RKO (cell line): ENCODE measurements around the gene COL23A1.
A peak's percentile ranks its signal among the peaks of the same experiment; 100 is the strongest.

Experiments used
- DNase-seq: peaks from one replicate; pipeline ENCODE4 v3.0.0-alpha.2; 2016; ENCODE audit warnings: low spot score

Gene COL23A1

DNA sequence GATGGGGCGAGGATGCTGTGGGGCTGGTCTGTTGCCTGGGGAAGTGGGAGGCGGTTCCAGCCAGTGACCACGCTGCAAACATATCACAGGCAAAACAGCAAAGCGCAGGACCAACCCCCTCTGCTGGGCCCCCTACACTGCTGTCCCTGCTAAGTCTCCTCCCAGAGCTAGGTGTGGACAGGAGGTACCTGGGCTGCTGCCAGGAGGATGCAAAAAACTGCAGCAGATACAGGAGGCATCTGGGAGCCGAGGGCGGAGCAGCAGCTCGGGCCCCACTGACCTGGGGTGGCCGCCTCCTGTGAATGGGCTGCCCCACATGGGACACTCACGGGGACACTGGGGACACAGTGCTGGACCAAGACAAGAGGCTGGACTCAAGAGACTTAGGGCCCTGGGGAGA is 309.6 kb downstream of the COL23A1 start:
- DNase-seq = no peak

DNA sequence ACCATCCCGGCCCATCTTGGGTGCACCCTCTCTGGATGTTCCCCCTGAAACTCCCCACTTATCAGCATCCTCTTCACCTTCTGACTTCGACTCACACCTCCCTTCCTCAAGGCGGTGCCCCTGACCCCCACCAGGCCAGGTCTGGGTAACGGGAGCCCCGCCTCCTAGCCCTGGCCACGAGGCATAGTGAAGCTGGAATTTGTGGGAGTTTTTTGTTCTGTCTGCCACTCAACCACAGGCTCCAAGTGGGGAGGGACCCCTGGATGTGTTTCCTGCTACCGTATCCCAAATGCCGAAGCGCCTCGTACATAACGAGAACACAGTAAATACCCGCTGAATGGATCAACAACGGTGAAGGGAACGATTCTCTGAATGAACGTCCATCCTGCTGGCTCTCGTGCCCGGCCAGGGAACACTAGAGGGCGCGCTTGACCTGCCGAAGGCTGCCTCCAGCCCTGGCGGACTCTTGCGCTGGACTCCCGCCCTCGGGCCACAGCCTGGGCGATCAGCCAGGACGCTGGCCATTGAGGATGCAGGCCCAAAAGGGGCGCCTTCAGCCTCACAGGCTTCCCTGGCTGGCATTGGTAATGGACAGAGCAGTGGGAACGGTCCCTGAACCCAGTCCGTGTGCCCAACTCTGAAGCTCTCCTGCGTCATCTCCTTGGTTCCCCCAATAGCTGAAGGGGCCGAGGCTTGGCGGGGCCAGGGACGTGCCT is 310.3 kb downstream of the COL23A1 start:
- DNase-seq = peak; percentile 66

DNA sequence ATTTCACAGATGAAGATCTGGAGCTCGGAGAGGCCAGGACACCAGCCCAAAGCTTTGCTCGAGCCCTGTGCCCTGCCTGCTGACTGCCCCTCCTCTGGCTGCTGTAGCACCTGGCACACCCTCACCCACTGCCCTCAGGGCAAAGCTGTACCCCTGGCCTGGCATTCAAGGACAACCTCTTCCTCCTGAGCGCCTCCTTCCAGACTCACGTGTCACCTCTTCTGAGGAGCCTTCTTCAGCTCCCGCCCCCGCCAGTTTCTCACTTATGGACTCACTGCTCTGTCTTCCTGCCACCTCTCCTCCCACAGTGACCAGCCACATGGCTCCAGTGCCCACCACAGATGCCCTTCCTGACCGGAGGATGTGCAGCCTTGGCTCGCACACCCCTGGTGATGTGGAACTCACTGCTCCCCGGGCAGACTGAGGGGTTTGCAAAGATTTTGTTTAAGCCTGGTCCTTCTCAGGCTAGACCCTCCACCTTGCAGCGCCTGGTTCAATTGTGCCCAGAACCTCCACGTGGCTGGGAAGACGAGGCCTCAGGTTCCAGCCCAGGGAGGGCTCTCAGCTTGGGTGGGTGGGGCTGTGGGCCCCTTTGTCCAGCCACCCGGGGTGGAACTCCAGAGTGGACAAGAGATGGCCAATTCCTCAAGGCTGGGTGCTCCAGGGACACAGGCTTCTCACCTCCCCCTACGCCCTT is 311.0 kb downstream of the COL23A1 start:
- DNase-seq = no peak

DNA sequence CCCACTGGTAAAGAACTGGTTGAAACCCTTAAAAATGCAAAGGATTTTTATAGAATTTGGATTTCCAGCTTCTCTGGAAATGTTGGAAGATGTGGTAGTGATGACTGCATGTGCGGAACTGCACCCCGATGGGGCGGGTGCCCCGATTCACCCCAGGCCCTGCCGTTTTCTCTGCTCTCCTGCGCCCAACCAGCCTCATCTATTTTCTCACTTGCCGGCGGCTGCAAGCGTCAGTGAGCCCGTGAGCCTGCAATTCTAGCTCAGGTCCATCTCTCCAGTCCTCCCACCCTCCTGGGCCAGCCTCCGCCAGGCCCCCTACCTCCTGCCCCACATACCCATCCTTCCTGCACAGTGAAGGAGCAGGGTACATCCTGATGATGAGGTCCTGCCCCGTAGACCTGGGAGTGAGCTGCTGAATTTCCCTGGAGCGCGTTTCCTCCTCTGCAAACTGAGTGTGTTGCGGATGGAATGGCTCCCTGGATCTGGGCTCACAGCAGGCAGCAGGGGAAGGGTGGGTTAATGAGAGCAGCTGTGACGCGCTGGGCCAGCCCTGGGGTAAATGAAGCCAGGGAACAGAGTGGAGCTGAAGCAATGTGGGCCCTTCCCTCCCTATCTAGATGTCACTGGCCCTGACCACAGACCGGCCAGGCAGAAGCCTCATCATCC is 311.7 kb downstream of the COL23A1 start:
- no peak for DNase-seq

DNA sequence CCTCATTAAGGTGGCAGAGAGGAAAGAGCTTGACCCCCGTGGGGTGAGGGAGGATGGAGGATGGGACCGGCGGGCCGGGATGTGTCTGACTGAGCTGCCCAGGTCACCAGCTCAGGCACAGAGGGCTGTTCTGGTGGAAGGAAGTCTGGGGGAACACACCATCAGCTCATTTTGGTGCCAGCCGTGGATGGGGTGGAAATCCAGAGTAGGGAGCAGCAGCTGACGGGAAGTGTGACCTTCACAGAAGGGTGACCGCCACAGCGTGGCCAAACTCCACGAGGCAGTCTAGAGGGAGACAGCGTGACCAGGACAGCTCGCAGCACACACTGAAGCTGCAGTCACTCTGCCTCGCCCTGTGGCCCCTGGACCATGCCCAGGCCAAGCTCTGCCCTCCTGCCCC is 312.3 kb downstream of the COL23A1 start:
- DNase-seq = no peak

DNA sequence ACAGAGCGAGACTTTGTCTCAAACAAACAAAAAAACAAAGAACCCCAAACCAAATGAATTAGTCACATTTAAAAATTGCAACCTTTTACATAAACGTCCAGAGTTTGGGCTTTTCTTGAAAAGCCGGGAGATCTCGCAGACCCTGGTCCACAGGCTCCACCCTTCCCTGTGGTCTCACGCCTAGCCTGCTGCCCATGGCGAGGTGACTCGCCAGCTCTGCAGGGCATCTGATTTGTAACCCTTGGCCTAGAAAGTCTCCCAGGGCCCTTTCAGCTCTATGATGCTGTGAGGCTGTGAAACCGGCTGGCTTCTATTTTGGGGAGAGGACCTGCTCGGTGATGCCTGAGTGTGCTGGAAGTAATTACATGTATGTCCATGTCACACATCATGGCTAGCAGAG is 312.8 kb downstream of the COL23A1 start:
- no peak for DNase-seq

DNA sequence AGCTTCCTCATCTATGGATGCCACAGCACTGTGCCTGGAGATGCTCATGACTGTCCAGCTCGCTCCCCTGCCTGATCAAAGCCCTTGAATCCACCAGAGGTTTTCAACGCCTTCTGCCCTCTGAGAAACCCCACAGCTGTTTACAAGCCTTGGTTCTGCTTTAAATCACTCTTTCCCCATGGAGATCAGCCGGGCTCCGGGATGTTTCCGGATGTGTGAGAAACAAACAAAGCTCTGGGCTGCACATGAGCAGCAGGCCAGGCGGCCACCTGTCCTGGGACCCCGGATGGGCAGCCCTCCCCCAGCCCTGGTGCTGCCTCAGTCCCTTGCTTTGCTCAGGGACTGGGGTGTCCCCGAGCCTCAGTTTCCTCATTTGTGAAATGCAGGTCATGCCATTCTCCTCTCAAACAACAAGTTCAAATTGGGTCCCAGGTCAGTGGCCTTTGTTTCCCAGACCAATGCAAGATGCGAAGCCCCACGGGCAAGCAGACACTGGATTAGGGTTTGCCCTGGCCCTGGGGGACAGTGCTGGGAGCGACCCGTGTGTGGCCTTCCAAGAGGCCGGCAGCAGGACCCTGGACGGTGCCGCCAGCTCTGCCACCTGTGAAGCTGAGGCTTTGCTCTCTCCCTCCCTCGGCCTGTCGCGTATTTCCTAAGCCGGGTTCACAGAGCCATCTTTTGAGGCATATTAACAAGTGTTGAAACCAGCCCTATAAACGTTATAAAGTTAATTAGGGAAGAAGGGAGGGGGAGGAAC is 315.2 kb downstream of the COL23A1 start:
- DNase-seq = no peak

DNA sequence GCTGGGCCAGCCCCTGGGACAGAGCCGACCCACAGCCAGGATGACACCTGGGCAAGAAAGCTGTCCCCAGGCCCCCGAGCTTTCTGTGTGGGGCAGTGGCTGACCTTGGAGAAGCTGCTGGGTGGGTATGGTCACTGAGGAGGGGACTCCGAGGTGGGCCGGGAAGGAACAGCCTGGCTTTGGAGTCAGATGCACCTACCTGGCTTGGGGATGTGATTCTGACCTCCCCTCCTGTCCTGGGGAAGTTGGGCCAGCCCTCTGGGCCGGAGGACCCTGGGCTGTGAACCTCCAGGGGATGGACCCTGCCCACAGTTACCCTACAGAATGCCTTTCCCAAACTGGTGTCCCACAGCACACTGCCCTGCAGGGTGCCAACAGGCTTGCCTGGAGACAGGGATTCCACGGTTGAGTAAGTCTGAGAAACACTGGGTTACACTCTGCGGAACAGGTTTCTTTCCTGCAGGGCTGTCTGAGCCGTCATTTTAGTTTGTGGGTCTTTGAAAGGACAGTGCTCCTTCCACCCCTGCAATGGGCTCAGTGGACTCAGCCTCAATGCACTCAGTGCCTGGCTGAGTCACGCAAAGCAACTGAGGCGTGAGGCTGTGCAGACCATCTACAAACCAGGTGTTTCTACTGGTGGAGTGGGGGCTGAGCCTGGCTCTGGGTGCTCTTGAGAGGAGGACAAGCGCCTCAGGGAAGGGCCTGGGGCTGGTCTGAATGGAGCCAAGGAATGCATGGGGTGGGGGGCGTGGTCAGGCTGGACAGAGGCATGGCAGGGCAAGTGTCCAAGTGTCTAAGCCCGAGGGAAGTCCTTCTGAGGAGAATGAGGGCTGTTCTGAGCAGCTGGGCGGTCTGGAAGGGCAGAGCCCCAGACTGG is 316.3 kb downstream of the COL23A1 start:
- DNase-seq = no peak

DNA sequence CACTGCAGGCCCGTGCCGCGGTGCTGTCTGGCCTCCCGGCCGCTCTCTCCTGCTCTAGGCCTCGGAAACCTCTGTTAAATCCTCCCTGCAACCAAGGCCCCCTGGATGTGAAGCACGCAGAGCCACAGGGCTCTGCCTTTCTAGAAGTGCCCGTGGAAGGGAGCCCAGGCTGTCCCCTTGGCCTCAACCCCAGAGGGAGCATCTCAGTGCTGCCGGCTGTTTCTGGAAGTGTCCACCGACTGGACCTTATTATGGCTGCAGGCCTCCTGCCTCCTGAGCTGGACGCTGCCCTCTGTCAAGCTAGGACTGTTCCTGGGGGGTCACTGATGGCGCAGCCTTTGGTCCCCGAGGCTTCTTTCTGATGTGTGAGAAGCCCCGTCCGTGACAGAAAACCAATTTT is 317.2 kb downstream of the COL23A1 start:
- DNase-seq = no peak

DNA sequence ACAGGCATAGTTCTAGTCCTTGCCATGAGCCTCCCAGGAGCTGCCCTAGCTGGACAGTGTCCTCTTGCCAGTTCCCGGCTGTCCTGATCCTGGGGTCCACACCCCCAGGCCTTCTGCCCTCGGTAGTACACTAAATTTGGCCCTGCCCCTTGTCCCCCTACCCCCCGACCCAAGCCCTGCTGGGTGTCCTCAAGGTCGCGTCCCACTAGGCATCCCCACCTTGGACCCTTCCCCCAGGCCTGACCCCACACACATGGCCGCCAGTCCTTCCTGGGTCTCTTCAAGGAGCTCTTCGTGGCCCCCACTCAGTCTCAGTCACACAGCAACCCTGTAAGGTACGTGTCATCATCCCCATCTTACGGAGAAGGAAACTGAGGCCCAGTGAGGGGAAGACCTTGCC is 317.6 kb downstream of the COL23A1 start:
- DNase-seq = no peak

DNA sequence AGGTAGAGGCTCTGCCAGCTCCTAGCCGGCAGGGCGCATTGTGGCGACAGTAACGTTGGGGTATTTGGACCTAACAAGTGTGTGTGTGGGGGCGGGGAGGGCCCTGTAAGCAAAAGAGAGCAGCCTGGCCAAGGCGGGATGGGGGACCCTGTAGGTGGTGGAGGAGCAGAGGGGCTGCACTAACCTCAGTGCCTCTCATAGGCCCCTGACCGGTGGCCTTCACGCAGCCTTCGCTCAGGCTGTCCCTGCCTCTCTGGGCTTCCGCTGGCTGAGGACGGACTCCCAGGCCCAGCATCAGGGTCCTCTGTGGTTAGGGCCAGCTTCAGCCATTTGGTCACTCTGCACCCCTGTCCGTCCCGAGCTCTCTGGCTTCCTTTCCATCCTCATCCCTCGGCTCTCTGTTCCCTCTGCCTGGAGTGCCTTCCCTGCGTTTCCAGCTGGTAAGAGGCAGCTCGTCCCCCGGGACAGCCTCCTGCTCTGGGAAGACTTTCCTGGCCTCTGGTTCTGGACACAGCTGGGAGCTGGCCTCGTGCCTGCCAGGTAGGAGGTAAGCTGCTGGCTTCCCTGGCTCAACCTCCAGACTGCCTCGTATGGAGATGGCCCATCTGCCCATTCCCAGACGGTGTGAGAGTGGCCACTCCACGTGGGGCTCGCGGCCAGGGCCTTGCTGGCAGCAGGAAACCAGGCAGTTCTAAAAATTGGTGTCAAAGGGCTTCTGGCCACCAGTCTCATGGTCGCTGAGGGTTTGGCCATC is 318.3 kb downstream of the COL23A1 start:
- DNase-seq = no peak

DNA sequence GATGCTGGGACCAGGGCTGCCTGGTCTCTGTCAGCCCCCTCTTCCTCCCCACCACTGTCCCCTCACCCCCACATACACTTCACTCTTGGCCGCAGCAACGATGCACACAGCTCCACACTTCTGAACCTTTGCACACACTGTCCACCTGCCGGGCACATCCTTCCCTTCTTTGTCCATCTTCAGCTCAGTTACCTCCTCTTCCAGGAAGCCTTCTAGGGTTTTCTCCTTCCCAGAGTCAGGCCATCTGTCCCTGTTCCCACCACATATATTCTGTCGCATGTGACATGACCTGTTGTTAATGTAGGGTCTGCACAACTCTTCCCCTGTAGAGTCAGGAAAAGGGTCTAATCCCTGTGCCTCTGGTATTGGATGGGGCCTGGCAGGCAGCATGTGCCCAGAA is 319.0 kb downstream of the COL23A1 start:
- no peak for DNase-seq

DNA sequence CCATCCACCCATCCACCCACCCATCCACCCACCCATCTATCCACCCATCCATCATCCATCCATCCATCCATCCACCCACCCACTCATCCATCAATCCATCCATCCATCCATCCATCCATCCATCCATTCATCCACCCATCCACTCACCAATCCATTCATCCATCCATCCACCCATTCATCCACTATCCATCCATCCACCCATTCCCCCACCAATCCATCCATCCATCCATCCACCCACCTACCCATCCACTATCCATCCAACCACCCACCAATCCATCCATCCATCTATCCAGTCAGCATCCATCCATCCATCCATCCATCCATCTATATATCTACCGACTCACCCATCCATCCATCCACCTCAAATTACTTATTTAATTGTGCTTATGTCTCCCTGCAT is 320.7 kb downstream of the COL23A1 start:
- no peak for DNase-seq

DNA sequence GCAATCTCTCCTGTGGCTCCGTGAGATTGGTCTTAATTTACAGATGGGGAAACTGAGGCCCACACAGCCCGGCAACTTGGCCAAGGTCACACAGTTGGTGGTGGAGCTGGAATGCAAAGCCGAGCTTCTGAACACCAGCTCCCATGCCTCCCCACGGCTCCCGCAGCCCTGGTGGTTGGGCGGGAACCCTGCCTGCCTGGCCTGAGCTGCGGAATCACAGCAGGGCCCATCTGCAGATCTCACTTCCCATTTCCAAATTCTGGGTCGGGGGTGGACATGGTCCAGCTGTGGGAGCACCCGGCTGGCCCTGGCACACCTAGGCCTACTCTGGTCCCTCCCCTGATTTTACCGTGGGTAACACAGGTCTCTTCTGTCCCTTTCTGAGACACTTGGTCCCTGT is 322.3 kb downstream of the COL23A1 start:
- no peak for DNase-seq

DNA sequence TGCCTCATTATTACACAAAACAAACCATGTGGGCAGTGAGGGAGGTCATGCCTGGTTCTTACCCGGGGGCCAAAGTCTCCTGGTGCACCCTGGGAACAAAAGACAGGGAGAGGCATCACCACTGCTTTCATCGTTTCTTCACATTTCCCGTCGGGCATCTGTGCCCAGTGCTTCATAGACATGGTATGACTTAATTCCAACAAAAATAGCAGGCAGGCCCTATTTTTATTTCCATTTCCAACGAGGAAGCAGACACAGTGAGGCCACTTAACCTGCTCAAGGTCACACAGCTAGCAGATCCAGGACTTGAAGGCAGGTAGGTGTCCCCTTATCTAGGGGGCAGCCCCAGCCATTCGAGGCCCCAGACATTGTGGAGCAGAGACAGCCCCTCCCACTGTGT is 322.9 kb downstream of the COL23A1 start:
- DNase-seq = no peak

DNA sequence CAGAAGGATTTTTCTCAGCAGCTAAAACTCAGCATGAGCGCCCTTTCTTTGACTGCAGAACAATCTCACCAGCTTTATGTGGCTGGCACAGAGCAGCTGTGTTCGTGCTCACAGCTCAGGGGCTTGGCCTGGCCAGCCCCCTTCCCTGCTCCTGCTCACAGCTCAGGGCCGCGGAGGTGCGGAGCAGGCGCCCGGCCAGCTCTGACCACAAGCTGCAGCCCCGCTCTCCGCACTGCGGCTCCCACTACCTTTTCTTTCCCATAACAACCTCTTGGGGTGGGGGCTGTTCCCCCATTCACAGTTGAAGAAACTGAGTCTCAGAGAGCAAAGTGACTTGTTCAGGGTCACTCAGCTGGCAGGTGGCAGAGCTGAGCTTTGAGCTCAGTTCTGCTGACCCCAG is 323.6 kb downstream of the COL23A1 start:
- no peak for DNase-seq

DNA sequence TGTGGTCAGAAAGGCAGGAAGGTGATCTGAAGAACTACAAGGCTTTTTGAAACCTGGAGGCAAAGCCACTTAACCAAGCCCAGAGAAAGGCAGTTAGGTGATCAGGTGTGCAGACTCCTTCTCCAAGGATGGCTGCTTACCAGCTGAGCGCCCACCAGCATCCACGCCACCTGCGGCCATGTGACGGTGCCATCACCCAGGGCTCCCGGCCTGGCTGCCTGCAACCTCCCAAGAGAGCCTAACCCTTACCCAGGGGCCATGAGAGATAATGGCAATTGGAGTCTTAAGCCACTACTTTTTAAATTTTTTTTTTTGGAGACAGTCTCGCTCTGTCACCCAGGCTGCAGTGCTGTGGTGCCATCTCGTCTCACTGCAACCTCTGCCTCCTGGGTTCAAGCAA is 324.4 kb downstream of the COL23A1 start:
- DNase-seq = no peak

DNA sequence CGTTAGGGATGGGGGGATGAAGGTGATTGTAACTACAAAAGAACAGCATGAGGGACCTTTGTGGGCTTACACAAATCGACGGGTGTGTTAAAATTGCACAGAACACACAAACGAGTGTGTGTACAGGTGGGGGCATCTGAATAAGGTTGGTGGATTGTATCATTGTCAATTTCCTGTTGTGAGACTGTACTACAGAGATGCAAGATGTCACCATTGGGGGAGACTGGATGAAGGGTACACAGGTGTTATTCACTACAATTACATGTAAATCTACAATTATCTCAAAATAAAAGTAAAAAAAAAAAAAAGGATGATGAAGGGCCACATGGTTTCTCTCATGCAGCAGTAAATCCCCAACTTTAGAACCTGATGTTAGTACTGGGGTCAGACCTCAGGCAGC is 326.1 kb downstream of the COL23A1 start:
- DNase-seq = no peak

DNA sequence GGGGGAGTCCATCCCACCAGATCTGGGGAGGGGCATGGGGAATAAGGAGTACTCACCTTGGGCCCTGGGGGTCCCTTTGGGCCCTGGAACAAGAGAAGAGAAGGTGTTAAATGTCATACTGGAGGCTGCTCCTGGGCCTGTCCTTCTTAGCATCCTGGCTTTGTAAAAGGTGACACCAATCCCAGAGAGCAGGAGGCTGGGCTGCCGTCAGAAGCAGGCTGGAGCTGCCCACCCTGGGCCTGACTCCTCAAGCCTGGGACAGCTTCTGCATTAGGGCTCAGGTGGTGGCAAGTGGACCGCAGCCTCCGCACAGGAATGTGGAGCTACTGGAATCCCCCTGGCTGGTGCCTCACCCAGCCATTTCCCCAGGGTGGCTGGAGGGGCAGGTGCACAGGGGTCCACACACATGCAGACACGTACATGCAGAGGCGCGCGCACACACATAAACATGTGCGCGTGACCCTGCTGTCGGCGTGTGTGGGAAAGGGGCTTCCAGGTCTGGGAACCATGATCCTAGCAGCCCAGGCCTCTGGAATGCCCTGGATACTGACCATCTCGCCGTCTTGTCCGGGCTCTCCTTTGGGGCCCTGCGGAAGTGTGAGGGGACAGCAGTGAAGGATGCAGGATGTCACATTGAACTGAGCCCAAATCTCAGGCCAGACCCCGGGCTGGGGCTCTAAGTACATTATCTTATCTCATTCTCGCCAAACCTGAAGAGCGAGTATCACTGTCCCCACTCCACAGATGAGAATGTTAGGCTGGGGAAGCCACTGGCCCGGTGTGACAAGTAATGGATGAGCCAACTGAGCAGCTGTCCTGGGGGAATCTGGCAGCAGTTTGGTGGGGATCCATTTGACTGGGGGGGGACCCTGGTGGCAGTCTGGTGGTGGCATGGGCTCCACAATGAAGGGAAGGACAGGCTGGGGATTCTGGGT is 328.3 kb downstream of the COL23A1 start:
- DNase-seq = no peak
